ENCODE data around the gene SLC44A1.

Gene SLC44A1

GRCh38 chr9:105421864-105422263 lies 177.4 kb downstream of the SLC44A1 start:
- DNase-seq (ENCODE audit: low read depth in 2 of 3, low spot score in 2 of 3) = no peak

- DNase-seq (ENCODE audit: low read depth in 2 of 3, low spot score in 2 of 3) = no peak
Observed at GRCh38 chr9:105425816-105426433, 181.5 kb downstream of the SLC44A1 start.

- no peak for DNase-seq (ENCODE audit: low read depth in 2 of 3, low spot score in 2 of 3)
Observed at GRCh38 chr9:105426657-105427056, 182.2 kb downstream of the SLC44A1 start.

- no peak for DNase-seq (ENCODE audit: low read depth in 2 of 3, low spot score in 2 of 3)
Observed at GRCh38 chr9:105431424-105432246, 187.2 kb downstream of the SLC44A1 start.

- DNase-seq (ENCODE audit: low read depth in 2 of 3, low spot score in 2 of 3) = no peak
Observed at GRCh38 chr9:105432247-105432842, 187.9 kb downstream of the SLC44A1 start.

- no peak for DNase-seq (ENCODE audit: low read depth in 2 of 3, low spot score in 2 of 3)
Observed at GRCh38 chr9:105435453-105435852, 191.0 kb downstream of the SLC44A1 start.

GRCh38 chr9:105436783-105437182 lies 192.3 kb downstream of the SLC44A1 start:
- no peak for DNase-seq (ENCODE audit: low read depth in 2 of 3, low spot score in 2 of 3)

- no peak for DNase-seq (ENCODE audit: low read depth in 2 of 3, low spot score in 2 of 3)
Observed at GRCh38 chr9:105437704-105438103, 193.3 kb downstream of the SLC44A1 start.

- no peak for DNase-seq (ENCODE audit: low read depth in 2 of 3, low spot score in 2 of 3)
Observed at GRCh38 chr9:105438141-105438806, 193.8 kb downstream of the SLC44A1 start.

GRCh38 chr9:105439428-105439827 lies 195.0 kb downstream of the SLC44A1 start:
- no peak for DNase-seq (ENCODE audit: low read depth in 2 of 3, low spot score in 2 of 3)

- no peak for DNase-seq (ENCODE audit: low read depth in 2 of 3, low spot score in 2 of 3)
Observed at GRCh38 chr9:105441616-105442160, 197.2 kb downstream of the SLC44A1 start.

- no peak for DNase-seq (ENCODE audit: low read depth in 2 of 3, low spot score in 2 of 3)
Observed at GRCh38 chr9:105443121-105443520, 198.7 kb downstream of the SLC44A1 start.

GRCh38 chr9:105444130-105444529 lies 199.7 kb downstream of the SLC44A1 start:
- DNase-seq (ENCODE audit: low read depth in 2 of 3, low spot score in 2 of 3) = no peak

- no peak for DNase-seq (ENCODE audit: low read depth in 2 of 3, low spot score in 2 of 3)
Observed at GRCh38 chr9:105445203-105445881, 200.9 kb downstream of the SLC44A1 start.

GRCh38 chr9:105447386-105447813 lies 202.9 kb downstream of the SLC44A1 start:
- no peak for DNase-seq (ENCODE audit: low read depth in 2 of 3, low spot score in 2 of 3)

GRCh38 chr9:105447814-105448812 lies 203.7 kb downstream of the SLC44A1 start, which contains the start of gene FSD1L:
FSD1L (plus strand) TSS chr9:105448034; CDS start chr9:105448221, 187 bp downstream.
- DNase-seq (ENCODE audit: low read depth in 2 of 3, low spot score in 2 of 3) = peak; percentile 55 to 72 (median 61)

- no peak for DNase-seq (ENCODE audit: low read depth in 2 of 3, low spot score in 2 of 3)
Observed at GRCh38 chr9:105449081-105449480, 204.6 kb downstream of the SLC44A1 start.

- no peak for DNase-seq (ENCODE audit: low read depth in 2 of 3, low spot score in 2 of 3)
Observed at GRCh38 chr9:105452185-105452584, 207.7 kb downstream of the SLC44A1 start.

- DNase-seq (ENCODE audit: low read depth in 2 of 3, low spot score in 2 of 3) = no peak
Observed at GRCh38 chr9:105455836-105456475, 211.5 kb downstream of the SLC44A1 start.
